GM23338 (cell line): Measurements from ENCODE around the gene MLPH. TPM values are rescaled to one million over a fixed set of nuclear protein-coding genes. Genes with fewer than 3 reads are reported as not detected.

Experiments
- ATAC-seq: fragments of 200-7000 bp; cut with Tn5 transposase; 3 replicates; pipeline ENCODE4 v1.9.1; 2020
- DNase-seq: peaks from one replicate; pipeline ENCODE4 v3.0.0-alpha.2; 2015; ENCODE audit warnings: low spot score
- H2AFZ ChIP-seq: fragments of 200-600 bp; sonication (generic); 2 replicates; pipeline ENCODE4 v1.8.0; 2016; ENCODE audit warnings: antibody characterized with exemption, mild to moderate bottlenecking, moderate library complexity
- H3F3A ChIP-seq: fragments of 200-600 bp; sonication (generic); replicated peaks from 2 replicates; pipeline ENCODE4 v1.8.0; 2017; ENCODE audit warnings: antibody characterized with exemption, mixed run types, low read depth
- H3K27ac ChIP-seq: fragments of 200-600 bp; sonication (generic); 2 replicates; pipeline ENCODE4 v1.6.1; 2016; ENCODE audit warnings: low read depth
- H3K27me3 ChIP-seq: fragments of 200-600 bp; sonication (generic); 2 replicates; pipeline ENCODE4 v1.8.0; 2016; ENCODE audit warnings: mild to moderate bottlenecking, mixed run types, moderate library complexity; ENCODE audit not compliant: insufficient read depth
- H3K36me3 ChIP-seq: fragments of 200-600 bp; sonication (generic); 2 replicates; pipeline ENCODE4 v1.8.0; 2016; ENCODE audit warnings: mild to moderate bottlenecking; ENCODE audit not compliant: insufficient read depth
- H3K4me1 ChIP-seq: fragments of 200-600 bp; sonication (generic); 2 replicates; pipeline ENCODE4 v1.8.0; 2016; ENCODE audit warnings: mild to moderate bottlenecking, moderate library complexity; ENCODE audit not compliant: insufficient read depth
- H3K4me2 ChIP-seq: fragments of 200-600 bp; sonication (generic); 2 replicates; pipeline ENCODE4 v1.7.1; 2017; ENCODE audit warnings: mixed run types
- H3K4me3 ChIP-seq: fragments of 200-600 bp; sonication (generic); 2 replicates; pipeline ENCODE4 v1.6.1; 2016; ENCODE audit warnings: mixed run types
- H3K79me2 ChIP-seq: fragments of 200-600 bp; sonication (generic); replicated peaks from 2 replicates; pipeline ENCODE4 v1.8.0; 2017; ENCODE audit warnings: mild to moderate bottlenecking; ENCODE audit not compliant: insufficient read depth
- H3K9me2 ChIP-seq: fragments of 200-600 bp; sonication (generic); 2 replicates; pipeline ENCODE4 v1.8.0; 2017; ENCODE audit not compliant: insufficient read depth
- H4K20me1 ChIP-seq: fragments of 200-600 bp; sonication (generic); replicated peaks from 2 replicates; pipeline ENCODE4 v1.8.0; 2017; ENCODE audit warnings: mild to moderate bottlenecking; ENCODE audit not compliant: insufficient read depth
- H3K27ac Mint-ChIP-seq: 2 replicates; pipeline ENCODE4 v1.8.0; 2020; ENCODE audit warnings: inconsistent platforms, mild to moderate bottlenecking, moderate library complexity, mixed read lengths
- H3K27me3 Mint-ChIP-seq: 3 replicates; pipeline ENCODE4 v1.8.0; 2022; ENCODE audit warnings: low read depth, mild to moderate bottlenecking, moderate library complexity, mixed read lengths, inconsistent platforms; ENCODE audit not compliant: insufficient read depth, poor library complexity
- H3K36me3 Mint-ChIP-seq: 3 replicates; pipeline ENCODE4 v1.8.0; 2021; ENCODE audit warnings: low read depth, mild to moderate bottlenecking, inconsistent platforms, moderate library complexity, mixed read lengths
- H3K4me1 Mint-ChIP-seq: 3 replicates; pipeline ENCODE4 v1.8.0; 2020; ENCODE audit warnings: mild to moderate bottlenecking, inconsistent platforms, mixed read lengths
- H3K4me3 Mint-ChIP-seq: 3 replicates; pipeline ENCODE4 v1.8.0; 2021; ENCODE audit warnings: moderate library complexity, mild to moderate bottlenecking, inconsistent platforms, mixed read lengths
- H3K9me3 Mint-ChIP-seq: 3 replicates; pipeline ENCODE4 v1.8.0; 2020; ENCODE audit warnings: moderate library complexity, mild to moderate bottlenecking, inconsistent platforms, mixed read lengths
- CREB1 ChIP-seq: fragments of 250-450 bp; sonication (Bioruptor Pico); IDR thresholded peaks from 2 replicates; pipeline ENCODE4 v1.5.0; 2020; ENCODE audit warnings: low read depth, mild to moderate bottlenecking, moderate library complexity
- EZH2 ChIP-seq: fragments of 200-600 bp; sonication (generic); IDR thresholded peaks from one replicate; pipeline ENCODE4 v1.8.0; 2017; ENCODE audit warnings: antibody characterized with exemption, mild to moderate bottlenecking, low read depth; ENCODE audit not compliant: unreplicated experiment
- NANOG ChIP-seq: IDR thresholded peaks from 2 replicates; pipeline ENCODE4 v1.6.1; 2016; ENCODE audit warnings: antibody characterized with exemption, borderline replicate concordance
- POLR2AphosphoS5 ChIP-seq: IDR thresholded peaks from 2 replicates; pipeline ENCODE4 v1.6.1; 2016; ENCODE audit warnings: antibody characterized with exemption, low read depth
- polyA plus RNA-seq: library from polyadenylated mRNA; unstranded; fragments of >200 nt; fragmentation: Nextera tagmentation; extraction: Ambion mirVana; gene quantifications from 2 replicates; pipeline ENCODE4 v1.2.1, GENCODE V29; 2016
- total RNA-seq: library from RNA; depleted of rRNA; stranded (reverse); fragments of >200 nt; shearing (Covaris generic); gene quantifications from 2 replicates; pipeline ENCODE4 v1.2.3, GENCODE V29; 2014
- TF ChIP-seq, protein P1 (sequence below): IDR thresholded peaks from 2 replicates; pipeline ENCODE4 v1.6.1; 2016; ENCODE audit warnings: antibody characterized with exemption
- TF ChIP-seq, protein P2 (sequence below): fragments of 250-450 bp; sonication (Bioruptor Pico); IDR thresholded peaks from 2 replicates; pipeline ENCODE4 v1.5.0; 2020; ENCODE audit warnings: mild to moderate bottlenecking, moderate library complexity
- TF ChIP-seq, protein P3 (sequence below), 2 experiments: fragments of 200-600 bp in 1 of 2; sonication (generic) in 1 of 2; conservative IDR thresholded peaks; 2 replicates each; pipeline versions ENCODE4 v1.5.1 to v1.6.1; 2016 to 2017; ENCODE audit warnings: antibody characterized with exemption in 2 of 2, low read depth in 2 of 2, mild to moderate bottlenecking in 2 of 2, moderate library complexity in 1 of 2

Gene MLPH
- total and polyA plus RNA-seq, 2 experiments from 2014 or later = 13.6 to 16.5 TPM

DNA sequence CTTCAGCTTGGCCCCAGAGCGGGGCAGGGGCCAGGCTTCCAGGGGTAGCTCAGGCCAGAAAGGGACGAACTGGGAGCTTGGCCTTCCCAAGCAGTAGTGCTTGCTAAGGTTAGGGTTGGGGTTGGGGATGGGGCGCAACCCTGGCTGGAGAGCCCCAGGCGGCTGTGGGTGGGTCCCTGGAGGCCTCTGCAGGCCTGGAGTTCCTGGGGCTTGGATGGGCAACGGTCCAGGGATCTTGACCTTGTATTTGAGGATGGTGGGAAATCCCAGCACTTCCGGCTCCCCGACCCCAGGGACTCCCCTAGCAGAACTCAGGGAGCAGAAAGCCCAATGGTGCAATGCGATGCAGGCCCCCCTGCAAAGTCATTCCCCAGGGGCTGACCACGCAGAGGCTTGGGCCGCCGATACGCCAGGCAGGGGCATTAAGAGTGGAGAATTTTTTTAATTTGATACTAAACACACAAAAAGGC, 12.6 kb upstream of the MLPH start (continued):
- TF ChIP-seq, protein P1, sequence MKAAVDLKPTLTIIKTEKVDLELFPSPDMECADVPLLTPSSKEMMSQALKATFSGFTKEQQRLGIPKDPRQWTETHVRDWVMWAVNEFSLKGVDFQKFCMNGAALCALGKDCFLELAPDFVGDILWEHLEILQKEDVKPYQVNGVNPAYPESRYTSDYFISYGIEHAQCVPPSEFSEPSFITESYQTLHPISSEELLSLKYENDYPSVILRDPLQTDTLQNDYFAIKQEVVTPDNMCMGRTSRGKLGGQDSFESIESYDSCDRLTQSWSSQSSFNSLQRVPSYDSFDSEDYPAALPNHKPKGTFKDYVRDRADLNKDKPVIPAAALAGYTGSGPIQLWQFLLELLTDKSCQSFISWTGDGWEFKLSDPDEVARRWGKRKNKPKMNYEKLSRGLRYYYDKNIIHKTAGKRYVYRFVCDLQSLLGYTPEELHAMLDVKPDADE = no peak
- TF ChIP-seq, protein P2, sequence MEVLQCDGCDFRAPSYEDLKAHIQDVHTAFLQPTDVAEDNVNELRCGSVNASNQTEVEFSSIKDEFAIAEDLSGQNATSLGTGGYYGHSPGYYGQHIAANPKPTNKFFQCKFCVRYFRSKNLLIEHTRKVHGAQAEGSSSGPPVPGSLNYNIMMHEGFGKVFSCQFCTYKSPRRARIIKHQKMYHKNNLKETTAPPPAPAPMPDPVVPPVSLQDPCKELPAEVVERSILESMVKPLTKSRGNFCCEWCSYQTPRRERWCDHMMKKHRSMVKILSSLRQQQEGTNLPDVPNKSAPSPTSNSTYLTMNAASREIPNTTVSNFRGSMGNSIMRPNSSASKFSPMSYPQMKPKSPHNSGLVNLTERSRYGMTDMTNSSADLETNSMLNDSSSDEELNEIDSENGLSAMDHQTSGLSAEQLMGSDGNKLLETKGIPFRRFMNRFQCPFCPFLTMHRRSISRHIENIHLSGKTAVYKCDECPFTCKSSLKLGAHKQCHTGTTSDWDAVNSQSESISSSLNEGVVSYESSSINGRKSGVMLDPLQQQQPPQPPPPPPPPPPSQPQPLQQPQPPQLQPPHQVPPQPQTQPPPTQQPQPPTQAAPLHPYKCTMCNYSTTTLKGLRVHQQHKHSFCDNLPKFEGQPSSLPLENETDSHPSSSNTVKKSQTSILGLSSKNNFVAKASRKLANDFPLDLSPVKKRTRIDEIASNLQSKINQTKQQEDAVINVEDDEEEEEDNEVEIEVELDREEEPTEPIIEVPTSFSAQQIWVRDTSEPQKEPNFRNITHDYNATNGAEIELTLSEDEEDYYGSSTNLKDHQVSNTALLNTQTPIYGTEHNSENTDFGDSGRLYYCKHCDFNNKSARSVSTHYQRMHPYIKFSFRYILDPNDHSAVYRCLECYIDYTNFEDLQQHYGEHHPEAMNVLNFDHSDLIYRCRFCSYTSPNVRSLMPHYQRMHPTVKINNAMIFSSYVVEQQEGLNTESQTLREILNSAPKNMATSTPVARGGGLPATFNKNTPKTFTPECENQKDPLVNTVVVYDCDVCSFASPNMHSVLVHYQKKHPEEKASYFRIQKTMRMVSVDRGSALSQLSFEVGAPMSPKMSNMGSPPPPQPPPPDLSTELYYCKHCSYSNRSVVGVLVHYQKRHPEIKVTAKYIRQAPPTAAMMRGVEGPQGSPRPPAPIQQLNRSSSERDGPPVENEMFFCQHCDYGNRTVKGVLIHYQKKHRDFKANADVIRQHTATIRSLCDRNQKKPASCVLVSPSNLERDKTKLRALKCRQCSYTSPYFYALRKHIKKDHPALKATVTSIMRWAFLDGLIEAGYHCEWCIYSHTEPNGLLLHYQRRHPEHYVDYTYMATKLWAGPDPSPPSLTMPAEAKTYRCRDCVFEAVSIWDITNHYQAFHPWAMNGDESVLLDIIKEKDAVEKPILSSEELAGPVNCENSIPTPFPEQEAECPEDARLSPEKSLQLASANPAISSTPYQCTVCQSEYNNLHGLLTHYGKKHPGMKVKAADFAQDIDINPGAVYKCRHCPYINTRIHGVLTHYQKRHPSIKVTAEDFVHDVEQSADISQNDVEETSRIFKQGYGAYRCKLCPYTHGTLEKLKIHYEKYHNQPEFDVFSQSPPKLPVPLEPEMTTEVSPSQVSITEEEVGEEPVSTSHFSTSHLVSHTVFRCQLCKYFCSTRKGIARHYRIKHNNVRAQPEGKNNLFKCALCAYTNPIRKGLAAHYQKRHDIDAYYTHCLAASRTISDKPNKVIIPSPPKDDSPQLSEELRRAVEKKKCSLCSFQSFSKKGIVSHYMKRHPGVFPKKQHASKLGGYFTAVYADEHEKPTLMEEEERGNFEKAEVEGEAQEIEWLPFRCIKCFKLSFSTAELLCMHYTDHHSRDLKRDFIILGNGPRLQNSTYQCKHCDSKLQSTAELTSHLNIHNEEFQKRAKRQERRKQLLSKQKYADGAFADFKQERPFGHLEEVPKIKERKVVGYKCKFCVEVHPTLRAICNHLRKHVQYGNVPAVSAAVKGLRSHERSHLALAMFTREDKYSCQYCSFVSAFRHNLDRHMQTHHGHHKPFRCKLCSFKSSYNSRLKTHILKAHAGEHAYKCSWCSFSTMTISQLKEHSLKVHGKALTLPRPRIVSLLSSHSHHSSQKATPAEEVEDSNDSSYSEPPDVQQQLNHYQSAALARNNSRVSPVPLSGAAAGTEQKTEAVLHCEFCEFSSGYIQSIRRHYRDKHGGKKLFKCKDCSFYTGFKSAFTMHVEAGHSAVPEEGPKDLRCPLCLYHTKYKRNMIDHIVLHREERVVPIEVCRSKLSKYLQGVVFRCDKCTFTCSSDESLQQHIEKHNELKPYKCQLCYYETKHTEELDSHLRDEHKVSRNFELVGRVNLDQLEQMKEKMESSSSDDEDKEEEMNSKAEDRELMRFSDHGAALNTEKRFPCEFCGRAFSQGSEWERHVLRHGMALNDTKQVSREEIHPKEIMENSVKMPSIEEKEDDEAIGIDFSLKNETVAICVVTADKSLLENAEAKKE = no peak
- TF ChIP-seq NANOG (no peak), CREB1 (CRISPR knock-in tag) (no peak)

DNA sequence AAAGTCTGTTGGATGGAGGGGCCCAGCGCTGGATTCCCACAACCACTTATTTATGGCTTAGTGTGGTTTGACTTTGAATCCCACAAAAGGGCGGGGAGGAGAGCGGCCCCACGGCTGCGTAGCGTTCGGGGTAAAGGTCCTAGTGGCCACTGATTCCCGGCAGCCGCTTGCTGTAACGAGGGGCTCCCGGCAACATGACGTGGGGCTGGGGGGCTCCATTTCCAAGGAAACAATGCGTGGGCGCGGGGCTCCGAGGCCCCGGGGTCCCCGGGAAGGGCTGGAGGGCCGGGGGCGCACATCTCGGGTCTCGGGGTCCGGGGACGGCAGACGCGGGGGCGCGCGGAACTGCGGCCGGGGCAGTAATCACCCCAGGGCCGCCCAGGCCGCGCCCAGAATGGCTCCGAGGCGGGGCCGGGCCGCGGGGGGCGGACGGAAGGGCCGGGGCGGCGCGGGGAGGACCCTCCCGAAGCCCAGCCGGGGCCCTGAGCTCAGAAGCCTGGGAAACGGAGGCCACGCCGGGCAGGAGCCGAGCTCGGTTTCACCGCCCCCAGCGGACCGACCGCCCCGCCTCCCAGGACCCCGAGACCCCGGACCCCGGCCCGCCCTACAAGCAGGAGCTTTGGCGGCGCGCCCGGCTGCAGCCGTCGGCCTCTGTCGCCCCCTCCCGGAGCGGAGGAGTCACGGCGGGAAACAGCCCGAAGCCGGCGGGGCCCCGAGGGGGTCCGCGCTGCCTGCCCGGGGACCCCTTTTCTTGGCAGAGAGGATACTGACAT, 11.9 kb upstream of the MLPH start:
- H3K4me1 Mint-ChIP-seq = peaks cover 9% of the 10 kb centered on the region
- peak overlapping the region; percentile 88 for H3K4me3 ChIP-seq
- H3K4me3 Mint-ChIP-seq = peak overlapping the region; percentile 86
- no peaks in the 10 kb centered on the region for H3F3A ChIP-seq
- H2AFZ ChIP-seq = peak overlapping the region; percentile 100
- no peaks in the 10 kb centered on the region for H3K36me3 Mint-ChIP-seq
- H3K27ac Mint-ChIP-seq = peak overlapping the region; percentile 87; the same call in 1 of the 2 replicates
- ATAC-seq (peak; percentile 80), DNase-seq (peak; percentile 91)
- H4K20me1 ChIP-seq = no peaks in the 10 kb centered on the region
- peaks cover 40% of the 10 kb centered on the region for H3K27me3 ChIP-seq
- H3K27me3 Mint-ChIP-seq = peaks cover 18% of the 10 kb centered on the region
- peak overlapping the region; percentile 86; the same call in 1 of the 2 replicates for H3K27ac ChIP-seq
- TF ChIP-seq, protein P3, sequence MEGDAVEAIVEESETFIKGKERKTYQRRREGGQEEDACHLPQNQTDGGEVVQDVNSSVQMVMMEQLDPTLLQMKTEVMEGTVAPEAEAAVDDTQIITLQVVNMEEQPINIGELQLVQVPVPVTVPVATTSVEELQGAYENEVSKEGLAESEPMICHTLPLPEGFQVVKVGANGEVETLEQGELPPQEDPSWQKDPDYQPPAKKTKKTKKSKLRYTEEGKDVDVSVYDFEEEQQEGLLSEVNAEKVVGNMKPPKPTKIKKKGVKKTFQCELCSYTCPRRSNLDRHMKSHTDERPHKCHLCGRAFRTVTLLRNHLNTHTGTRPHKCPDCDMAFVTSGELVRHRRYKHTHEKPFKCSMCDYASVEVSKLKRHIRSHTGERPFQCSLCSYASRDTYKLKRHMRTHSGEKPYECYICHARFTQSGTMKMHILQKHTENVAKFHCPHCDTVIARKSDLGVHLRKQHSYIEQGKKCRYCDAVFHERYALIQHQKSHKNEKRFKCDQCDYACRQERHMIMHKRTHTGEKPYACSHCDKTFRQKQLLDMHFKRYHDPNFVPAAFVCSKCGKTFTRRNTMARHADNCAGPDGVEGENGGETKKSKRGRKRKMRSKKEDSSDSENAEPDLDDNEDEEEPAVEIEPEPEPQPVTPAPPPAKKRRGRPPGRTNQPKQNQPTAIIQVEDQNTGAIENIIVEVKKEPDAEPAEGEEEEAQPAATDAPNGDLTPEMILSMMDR (conservative IDR thresholded peaks at IDR 0.05; ENCODE audit: low read depth in 2 of 2) = peak; percentile 68 to 83
- TF ChIP-seq EZH2 (no peak), POLR2AphosphoS5 (peak; percentile 67), CREB1 (CRISPR knock-in tag) (0 out of 2 replicates have a peak, but pooled peaks have one; percentile 14)
- no peaks in the 10 kb centered on the region for H3K9me2 ChIP-seq
- H3K9me3 Mint-ChIP-seq = no peaks in the 10 kb centered on the region
- H3K79me2 ChIP-seq = no peaks in the 10 kb centered on the region
- no peaks in the 10 kb centered on the region for H3K36me3 ChIP-seq
- H3K4me1 ChIP-seq = peaks cover 3% of the 10 kb centered on the region; the same call in 1 of the 2 replicates
- H3K4me2 ChIP-seq = peak overlapping the region; percentile 98
